Liver (tissue), 9 donors: ENCODE results near the gene MICOS13. TPM values are rescaled to one million over a fixed set of nuclear protein-coding genes. Genes with fewer than 3 reads are reported as not detected.
A peak's percentile ranks its signal among the peaks of the same experiment; 100 is the strongest.

Experiments
- DNase-seq: peaks from one replicate; pipeline ENCODE4 v3.0.0-alpha.2; 2017; ENCODE audit warnings: low spot score
- H3K27ac ChIP-seq, 2 donors: one replicate each; pipeline ENCODE4 v1.7.0; 2013; ENCODE audit warnings: inconsistent platforms in 2 of 2, low read length in 2 of 2, control low read depth in 1 of 2, low read depth in 1 of 2, mild to moderate bottlenecking in 1 of 2
- H3K27me3 ChIP-seq, 4 donors: one replicate each; pipeline versions ENCODE4 v1.6.1 to v1.7.0; 2013; ENCODE audit warnings: low read length in 3 of 4, inconsistent platforms in 1 of 4, mild to moderate bottlenecking in 1 of 4, moderate library complexity in 1 of 4; ENCODE audit not compliant: control insufficient read depth in 4 of 4, insufficient read depth in 4 of 4
- H3K36me3 ChIP-seq, 4 donors: one replicate each; pipeline versions ENCODE4 v1.6.1 to v1.7.0; 2013; ENCODE audit warnings: low read length in 3 of 4, mild to moderate bottlenecking in 3 of 4, low read depth in 1 of 4, moderate library complexity in 1 of 4; ENCODE audit not compliant: control insufficient read depth in 4 of 4, insufficient read depth in 3 of 4
- H3K4me1 ChIP-seq, 4 donors: one replicate each; pipeline versions ENCODE4 v1.6.1 to v1.7.0; 2013; ENCODE audit warnings: low read length in 3 of 4, mild to moderate bottlenecking in 3 of 4, moderate library complexity in 1 of 4; ENCODE audit not compliant: control insufficient read depth in 4 of 4, insufficient read depth in 4 of 4
- H3K4me3 ChIP-seq, 3 donors: one replicate each; pipeline versions ENCODE4 v1.6.1 to v1.7.0; 2013; ENCODE audit warnings: low read length in 3 of 3, control low read depth in 1 of 3, low read depth in 1 of 3, mild to moderate bottlenecking in 1 of 3
- H3K9ac ChIP-seq, 2 donors: one replicate each; pipeline ENCODE4 v1.7.0; 2013; ENCODE audit warnings: low read length in 2 of 2, mild to moderate bottlenecking in 2 of 2, moderate library complexity in 2 of 2, control low read depth in 1 of 2, low read depth in 1 of 2
- H3K9me3 ChIP-seq, 4 donors: one replicate each; pipeline versions ENCODE4 v1.6.1 to v1.7.0; 2013; ENCODE audit warnings: low read length in 3 of 4; ENCODE audit not compliant: control insufficient read depth in 4 of 4
- ATF3 ChIP-seq: IDR thresholded peaks from 2 replicates; pipeline ENCODE4 v1.6.1; 2016; ENCODE audit warnings: antibody characterized with exemption
- CTCF ChIP-seq: fragments of 150-350 bp; IDR thresholded peaks from 2 replicates; pipeline ENCODE4 v1.5.1; 2017; ENCODE audit warnings: improper control_type of control experiment, low read depth, low read length; ENCODE audit not compliant: missing input control
- EGR1 ChIP-seq, 2 donors: IDR thresholded peaks; 2 replicates each; pipeline ENCODE4 v1.6.1; 2016 to 2018; ENCODE audit warnings: antibody characterized with exemption in 2 of 2, low read depth in 2 of 2
- FOXA1 ChIP-seq: IDR thresholded peaks from 2 replicates; pipeline ENCODE4 v1.6.1; 2016; ENCODE audit warnings: antibody characterized with exemption
- GABPA ChIP-seq, 2 donors: IDR thresholded peaks in 1 of 2; conservative IDR thresholded peaks in 1 of 2; 2 replicates each; pipeline ENCODE4 v1.6.1; 2016; ENCODE audit warnings: antibody characterized with exemption in 2 of 2, mild to moderate bottlenecking in 1 of 2, moderate library complexity in 1 of 2
- HNF4A ChIP-seq, 2 donors: conservative IDR thresholded peaks; 2 replicates each; pipeline ENCODE4 v1.6.1; 2016; ENCODE audit warnings: antibody characterized with exemption in 2 of 2, mild to moderate bottlenecking in 2 of 2
- HNF4G ChIP-seq: IDR thresholded peaks from 2 replicates; pipeline ENCODE4 v1.6.1; 2016; ENCODE audit warnings: antibody characterized with exemption
- JUND ChIP-seq, 2 donors: IDR thresholded peaks; 2 replicates each; pipeline ENCODE4 v1.6.1; 2016; ENCODE audit warnings: antibody characterized with exemption in 2 of 2
- NR2F2 ChIP-seq: IDR thresholded peaks from 2 replicates; pipeline ENCODE4 v1.6.1; 2016; ENCODE audit warnings: antibody characterized with exemption
- RAD21 ChIP-seq, 2 donors: IDR thresholded peaks; 2 replicates each; pipeline ENCODE4 v1.6.1; 2016; ENCODE audit warnings: antibody characterized with exemption in 2 of 2, mild to moderate bottlenecking in 2 of 2
- RXRA ChIP-seq, 2 donors: IDR thresholded peaks; 2 replicates each; pipeline ENCODE4 v1.6.1; 2017 to 2018; ENCODE audit warnings: antibody characterized with exemption in 2 of 2, mild to moderate bottlenecking in 1 of 2
- SP1 ChIP-seq: IDR thresholded peaks from 2 replicates; pipeline ENCODE4 v1.6.1; 2018; ENCODE audit warnings: antibody characterized with exemption, mild to moderate bottlenecking
- TAF1 ChIP-seq: conservative IDR thresholded peaks from 2 replicates; pipeline ENCODE4 v1.6.1; 2016; ENCODE audit warnings: antibody characterized with exemption, mild to moderate bottlenecking
- YY1 ChIP-seq: IDR thresholded peaks from 2 replicates; pipeline ENCODE4 v1.6.1; 2016; ENCODE audit warnings: antibody characterized with exemption, mild to moderate bottlenecking
- ZBTB33 ChIP-seq: IDR thresholded peaks from 2 replicates; pipeline ENCODE4 v1.6.1; 2016; ENCODE audit warnings: antibody characterized with exemption
- WGBS: extraction: QIAGEN DNeasy Blood & Tissue Kit; methylation state at CpG from one replicate; pipeline ENCODE4 v1.1.7; 2013; 5-methylcytosine and 5-hydroxymethylcytosine counted together
- polyA plus RNA-seq, 2 donors: library from polyadenylated mRNA; stranded (reverse) in 1 of 2; unstranded in 1 of 2; fragments of 200-250 nt in 1 of 2; fragments of >200 nt in 1 of 2; fragmentation: Nextera tagmentation in 1 of 2; extraction: Ambion mirVana in 1 of 2; gene quantifications; one replicate each; pipeline versions ENCODE4 v1.2.1 to v1.2.3, GENCODE V29; 2013 to 2015
- total RNA-seq, 2 donors: library from RNA; depleted of rRNA; stranded (reverse); fragments of >200 nt; gene quantifications; one replicate each; pipeline ENCODE4 v1.2.3, GENCODE V29; 2014
- TF ChIP-seq, protein P1 (sequence below): IDR thresholded peaks from 2 replicates; pipeline ENCODE4 v1.6.1; 2016; ENCODE audit warnings: antibody characterized with exemption, mild to moderate bottlenecking
- TF ChIP-seq, protein P2 (sequence below): IDR thresholded peaks from 2 replicates; pipeline ENCODE4 v1.6.1; 2016; ENCODE audit warnings: antibody characterized with exemption
- donor health status: healthy.
- donor health status: healthy.
- donor health status: healthy.
- donor health status: healthy.
- donor health status: healthy.

The MICOS13 gene
- total and polyA plus RNA-seq, 4 donors: 11.5 to 84.0 (median 30.8) TPM

DNA sequence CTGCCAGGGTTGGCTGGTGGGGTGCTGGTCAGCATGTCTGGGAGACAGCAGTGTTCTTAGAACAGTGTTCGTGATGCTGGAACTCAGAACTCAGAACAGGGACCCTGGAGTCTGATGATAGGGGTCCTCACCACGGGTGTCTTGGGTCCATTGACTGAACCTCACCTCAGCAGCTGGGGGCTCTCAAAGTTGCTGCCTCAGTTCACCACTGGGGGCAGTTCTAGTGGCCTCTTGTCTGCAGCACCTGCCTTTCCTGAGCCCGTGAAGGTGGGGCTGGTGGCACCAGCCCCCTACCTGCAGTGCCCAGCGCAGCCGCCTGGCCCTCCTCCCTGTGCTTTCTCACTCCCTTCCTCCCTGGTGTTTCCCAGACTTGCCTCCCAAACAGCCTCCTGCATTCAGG, 29.0 kb downstream of the MICOS13 start:
- Histone ChIP-seq H3K27ac (no peak overlapping the region), H3K9ac (no peak overlapping the region), H3K4me1 (peaks cover 6 to 21% (median 15%) of the 10 kb centered on the region in 4 donors), H3K36me3 (peaks cover 20 to 65% (median 54%) of the 10 kb centered on the region in 4 donors), H3K4me3 (no peak overlapping the region), H3K9me3 (no peaks in the 10 kb centered on the region), H3K27me3 (no peaks in the 10 kb centered on the region)
- DNase-seq: no peak
- WGBS: 94% methylated on average over 5 of the region's 5 CpGs
- TF ChIP-seq JUND (IDR thresholded peaks at IDR 0.05): no peak
- TF ChIP-seq, protein P1, sequence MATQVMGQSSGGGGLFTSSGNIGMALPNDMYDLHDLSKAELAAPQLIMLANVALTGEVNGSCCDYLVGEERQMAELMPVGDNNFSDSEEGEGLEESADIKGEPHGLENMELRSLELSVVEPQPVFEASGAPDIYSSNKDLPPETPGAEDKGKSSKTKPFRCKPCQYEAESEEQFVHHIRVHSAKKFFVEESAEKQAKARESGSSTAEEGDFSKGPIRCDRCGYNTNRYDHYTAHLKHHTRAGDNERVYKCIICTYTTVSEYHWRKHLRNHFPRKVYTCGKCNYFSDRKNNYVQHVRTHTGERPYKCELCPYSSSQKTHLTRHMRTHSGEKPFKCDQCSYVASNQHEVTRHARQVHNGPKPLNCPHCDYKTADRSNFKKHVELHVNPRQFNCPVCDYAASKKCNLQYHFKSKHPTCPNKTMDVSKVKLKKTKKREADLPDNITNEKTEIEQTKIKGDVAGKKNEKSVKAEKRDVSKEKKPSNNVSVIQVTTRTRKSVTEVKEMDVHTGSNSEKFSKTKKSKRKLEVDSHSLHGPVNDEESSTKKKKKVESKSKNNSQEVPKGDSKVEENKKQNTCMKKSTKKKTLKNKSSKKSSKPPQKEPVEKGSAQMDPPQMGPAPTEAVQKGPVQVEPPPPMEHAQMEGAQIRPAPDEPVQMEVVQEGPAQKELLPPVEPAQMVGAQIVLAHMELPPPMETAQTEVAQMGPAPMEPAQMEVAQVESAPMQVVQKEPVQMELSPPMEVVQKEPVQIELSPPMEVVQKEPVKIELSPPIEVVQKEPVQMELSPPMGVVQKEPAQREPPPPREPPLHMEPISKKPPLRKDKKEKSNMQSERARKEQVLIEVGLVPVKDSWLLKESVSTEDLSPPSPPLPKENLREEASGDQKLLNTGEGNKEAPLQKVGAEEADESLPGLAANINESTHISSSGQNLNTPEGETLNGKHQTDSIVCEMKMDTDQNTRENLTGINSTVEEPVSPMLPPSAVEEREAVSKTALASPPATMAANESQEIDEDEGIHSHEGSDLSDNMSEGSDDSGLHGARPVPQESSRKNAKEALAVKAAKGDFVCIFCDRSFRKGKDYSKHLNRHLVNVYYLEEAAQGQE: no peak

DNA sequence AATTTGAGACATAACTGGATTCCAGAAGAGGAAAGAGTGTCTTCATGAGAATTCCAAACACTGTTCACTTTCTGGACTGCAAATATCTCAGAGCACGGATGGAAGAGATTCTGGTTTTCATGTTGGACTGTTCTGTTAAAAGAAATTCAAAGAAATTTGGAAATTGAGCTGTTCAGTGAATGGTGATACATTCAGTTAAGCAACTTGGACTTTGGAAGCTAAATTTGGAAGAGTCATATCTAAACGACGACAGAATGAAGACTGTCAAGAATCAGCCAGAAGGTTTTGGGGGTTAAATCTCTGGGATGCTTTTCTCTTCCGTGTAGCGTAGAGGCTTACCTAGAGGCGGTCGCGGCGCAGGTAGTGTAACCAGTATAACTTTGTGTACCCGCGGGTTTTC, 31.9 kb downstream of the MICOS13 start:
- peaks cover 13 to 61% (median 53%) of the 10 kb centered on the region in 4 donors for H3K36me3 ChIP-seq
- H3K9me3 ChIP-seq: no peaks in the 10 kb centered on the region
- H3K27ac ChIP-seq: peak overlapping the region in 1 of 2 donors; percentile 37
- H3K4me1 ChIP-seq: peaks cover 6 to 22% (median 15%) of the 10 kb centered on the region in 4 donors
- H3K4me3 ChIP-seq: no peak overlapping the region
- no peak overlapping the region for H3K9ac ChIP-seq
- WGBS: 74% methylated on average over 11 of the region's 11 CpGs
- H3K27me3 ChIP-seq: no peaks in the 10 kb centered on the region
- no peak for DNase-seq
- TF ChIP-seq EGR1 (IDR thresholded peaks at IDR 0.05; ENCODE audit: low read depth in 2 of 2) (no peak), SP1 (peak; percentile 12), HNF4A (conservative IDR thresholded peaks at IDR 0.05) (peak; percentile 73 to 87), HNF4G (peak; percentile 34)

DNA sequence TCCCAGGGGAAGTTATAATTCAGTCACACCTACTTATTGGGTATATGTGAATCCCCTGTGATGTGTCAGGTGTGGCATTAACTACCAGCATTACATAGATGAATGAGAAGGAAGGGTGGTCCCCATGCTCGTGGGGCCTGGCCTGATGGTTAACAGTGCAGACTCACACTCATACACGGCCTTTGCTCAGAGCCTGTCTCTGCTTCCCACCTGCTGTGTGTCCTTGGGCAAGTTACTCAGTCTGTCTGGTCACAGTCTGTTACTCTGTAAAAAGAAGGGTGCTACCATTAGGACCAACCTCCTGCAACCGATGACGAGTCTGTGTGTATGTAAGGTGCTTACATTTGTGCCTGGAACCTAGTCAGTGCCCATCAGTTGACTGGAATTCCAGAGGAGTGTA, 33.6 kb downstream of the MICOS13 start:
- WGBS: 95% methylated on average over 4 of the region's 4 CpGs
- Histone ChIP-seq H3K4me3 (no peak overlapping the region), H3K36me3 (peaks cover 14 to 53% (median 43%) of the 10 kb centered on the region in 4 donors), H3K9ac (no peak overlapping the region), H3K27me3 (no peaks in the 10 kb centered on the region), H3K4me1 (peaks cover 9 to 39% (median 26%) of the 10 kb centered on the region in 4 donors), H3K9me3 (no peaks in the 10 kb centered on the region), H3K27ac (no peak overlapping the region)
- no peak for DNase-seq
- TF ChIP-seq, protein P1: no peak
- no peak for TF ChIP-seq TAF1
- no peak for TF ChIP-seq GABPA (IDR thresholded peaks at IDR 0.05 in 1 of 2, conservative IDR thresholded peaks at IDR 0.05 in 1 of 2)
- no peak for TF ChIP-seq ZBTB33
- TF ChIP-seq, protein P2, sequence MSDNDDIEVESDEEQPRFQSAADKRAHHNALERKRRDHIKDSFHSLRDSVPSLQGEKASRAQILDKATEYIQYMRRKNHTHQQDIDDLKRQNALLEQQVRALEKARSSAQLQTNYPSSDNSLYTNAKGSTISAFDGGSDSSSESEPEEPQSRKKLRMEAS: no peak
- TF ChIP-seq YY1: no peak
- no peak for TF ChIP-seq ATF3
- no peak for TF ChIP-seq RXRA (IDR thresholded peaks at IDR 0.05)
- no peak for TF ChIP-seq EGR1 (IDR thresholded peaks at IDR 0.05; ENCODE audit: low read depth in 2 of 2)
- TF ChIP-seq FOXA1: no peak
- no peak for TF ChIP-seq CTCF
- no peak for TF ChIP-seq HNF4A (conservative IDR thresholded peaks at IDR 0.05)
- no peak for TF ChIP-seq NR2F2
- no peak for TF ChIP-seq RAD21 (IDR thresholded peaks at IDR 0.05)
- TF ChIP-seq SP1: no peak
- TF ChIP-seq JUND (IDR thresholded peaks at IDR 0.05): no peak
